K562 (cell line): Measurements from ENCODE around the gene LRRC14B. TPM values are rescaled to one million over a fixed set of nuclear protein-coding genes. Genes with fewer than 3 reads are reported as not detected.

ENCODE experiments used
- CHD1 ChIP-seq: fragments of 200-600 bp; sonication (generic); IDR thresholded peaks from one replicate; pipeline ENCODE4 v1.6.1; 2012; ENCODE audit warnings: mild to moderate bottlenecking, moderate library complexity, low read length, inconsistent platforms
- CTBP1 ChIP-seq: fragments of 450-650 bp; IDR thresholded peaks from 2 replicates; pipeline ENCODE4 v1.6.1; 2016; ENCODE audit warnings: borderline replicate concordance
- MECOM ChIP-seq: fragments of 250-450 bp; sonication (Bioruptor Pico); IDR thresholded peaks from 2 replicates; pipeline ENCODE4 v1.8.0; 2022; ENCODE audit warnings: inconsistent platforms
- MIER1 ChIP-seq: fragments of 450-650 bp; IDR thresholded peaks from 2 replicates; pipeline ENCODE4 v1.6.1; 2016; ENCODE audit warnings: antibody characterized with exemption, mild to moderate bottlenecking, low read depth
- MTA2 ChIP-seq: fragments of 450-650 bp; IDR thresholded peaks from 2 replicates; pipeline ENCODE4 v1.6.1; 2016; ENCODE audit warnings: low read depth
- MYC ChIP-seq, 2 experiments: fragments of 250-450 bp in 1 of 2; sonication (Bioruptor Pico) in 1 of 2; IDR thresholded peaks; 2 replicates each; pipeline versions ENCODE4 v1.5.1 to v1.6.1; 2012 to 2021; ENCODE audit warnings: low read depth in 2 of 2, borderline replicate concordance in 1 of 2, improper control_type of control experiment in 1 of 2, low read length in 1 of 2, mild to moderate bottlenecking in 1 of 2, moderate library complexity in 1 of 2
- NCOA1 ChIP-seq: fragments of 450-650 bp; IDR thresholded peaks from 2 replicates; pipeline ENCODE4 v1.6.1; 2016; ENCODE audit warnings: low read depth
- NUFIP1 ChIP-seq: fragments of 450-650 bp; IDR thresholded peaks from 2 replicates; pipeline ENCODE4 v1.6.1; 2018; ENCODE audit not compliant: partially characterized antibody
- PHB ChIP-seq: fragments of 250-450 bp; sonication (Bioruptor Pico); IDR thresholded peaks from 2 replicates; pipeline ENCODE4 v1.5.0; 2021
- RAD51 ChIP-seq: fragments of 450-650 bp; IDR thresholded peaks from 2 replicates; pipeline ENCODE4 v1.7.1; 2016; ENCODE audit warnings: low read depth, mild to moderate bottlenecking, borderline replicate concordance
- RCOR1 ChIP-seq, 2 experiments: IDR thresholded peaks; 2 replicates each; pipeline ENCODE4 v1.6.1; 2012; ENCODE audit warnings: low read depth in 2 of 2, low read length in 2 of 2, borderline replicate concordance in 1 of 2, improper control_type of control experiment in 1 of 2
- RREB1 ChIP-seq: fragments of 250-450 bp; sonication (Bioruptor Pico); IDR thresholded peaks from 2 replicates; pipeline ENCODE4 v1.4.0; 2020
- SMAD4 ChIP-seq: fragments of 250-450 bp; sonication (Bioruptor Pico); conservative IDR thresholded peaks from 2 replicates; pipeline ENCODE4 v1.8.0; 2021; ENCODE audit warnings: inconsistent platforms, mild to moderate bottlenecking, moderate library complexity
- SOX6 ChIP-seq: fragments of 450-650 bp; IDR thresholded peaks from 2 replicates; pipeline ENCODE4 v1.6.1; 2014; ENCODE audit warnings: mild to moderate bottlenecking
- STAT5A ChIP-seq: IDR thresholded peaks from 2 replicates; pipeline ENCODE4 v1.6.1; 2012; ENCODE audit warnings: low read length, inconsistent platforms, borderline replicate concordance
- TAL1 ChIP-seq: fragments of 450-650 bp; IDR thresholded peaks from 2 replicates; pipeline ENCODE4 v1.6.1; 2016; ENCODE audit warnings: mild to moderate bottlenecking
- TCF7 ChIP-seq: sonication (generic); IDR thresholded peaks from 2 replicates; pipeline ENCODE4 v1.6.1; 2016; ENCODE audit warnings: antibody characterized with exemption, borderline replicate concordance
- THRB ChIP-seq: fragments of 450-650 bp; formaldehyde crosslinking; conservative IDR thresholded peaks from 2 replicates; pipeline ENCODE4 v1.4.0; 2022; ENCODE audit warnings: mild to moderate bottlenecking, missing genetic modification characterization
- ZBTB1 ChIP-seq: sonication (generic); formaldehyde crosslinking; IDR thresholded peaks from 2 replicates; pipeline ENCODE4 v1.8.1; 2023; ENCODE audit warnings: missing genetic modification reagents, low read depth, mild to moderate bottlenecking, borderline replicate concordance
- ZNF830 ChIP-seq: fragments of 250-450 bp; sonication (Bioruptor Pico); IDR thresholded peaks from 2 replicates; pipeline ENCODE4 v1.5.0; 2021; ENCODE audit warnings: mild to moderate bottlenecking
- polyA plus RNA-seq, 8 experiments: library from polyadenylated mRNA; depleted of rRNA in 4 of 8; stranded (reverse) in 5 of 8; unstranded in 3 of 8; fragments of >200 nt; fragmentation: Nextera tagmentation in 2 of 8; fragmentation: Illumina TruSeq in 1 of 8; extraction: Ambion mirVana in 2 of 8; extraction: Trizol in 1 of 8; gene quantifications; 2 replicates each; pipeline versions ENCODE4 v1.2.1 to v1.2.3, GENCODE V29; 2011 to 2014; ENCODE audit warnings: inconsistent platforms in 1 of 8, missing spikeins in 1 of 8
- total RNA-seq, 7 experiments: library from RNA; depleted of rRNA in 6 of 7; stranded (reverse); fragments of >200 nt in 6 of 7; fragmentation: Illumina TruSeq in 2 of 7; extraction: Trizol in 2 of 7; gene quantifications; 2 replicates each; pipeline versions ENCODE4 v1.2.1 to v1.2.3, GENCODE V29; 2011 to 2021; ENCODE audit warnings: low replicate concordance in 1 of 7

The LRRC14B gene
- total and polyA plus RNA-seq, 9 of the 15 experiments (the other 6 are each of a cell fraction or from before 2014, with no cell fraction given) = not detected

- TF ChIP-seq RREB1 (CRISPR knock-in tag) (0 out of 2 replicates have a peak, but pooled peaks have one; percentile 40), STAT5A (no peak), RAD51 (no peak), SOX6 (no peak), MYC (IDR thresholded peaks at IDR 0.05; ENCODE audit: low read depth, low read length) (0 out of 2 replicates have a peak, but pooled peaks have one; percentile 37), MYC (CRISPR knock-in tag; IDR thresholded peaks at IDR 0.05; ENCODE audit: borderline replicate concordance, low read depth) (no peak), NCOA1 (no peak), CTBP1 (peak; percentile 84; the same call in 1 of the 2 replicates), PHB (CRISPR knock-in tag) (no peak), ZNF830 (CRISPR knock-in tag) (no peak), ZBTB1 (CRISPR knock-in tag) (no peak), CHD1 (no peak), RCOR1 (IDR thresholded peaks at IDR 0.05; ENCODE audit: borderline replicate concordance in 1 of 2, low read depth in 2 of 2, low read length in 2 of 2) (peak in 1 of 2 experiments; percentile 78; a peak in 2 of 4 replicates), MTA2 (no peak), THRB (CRISPR knock-in tag) (no peak), NUFIP1 (no peak), SMAD4 (CRISPR knock-in tag) (peak; percentile 49; the same call in 1 of the 2 replicates), MIER1 (no peak), TCF7 (no peak), MECOM (CRISPR knock-in tag) (no peak), TAL1 (no peak)
Measured at GRCh38 chr5:188488-189481, 2.5 kb upstream of the LRRC14B start (continued).
